Retinal pigment epithelial cell (primary cell): Measurements from ENCODE around the gene MGMT.

Experiments
- DNase-seq: peaks from one replicate; pipeline ENCODE4 v3.0.0-alpha.2; 2010; ENCODE audit warnings: low read depth
- H3K4me3 ChIP-seq: 2 replicates; pipeline ENCODE4 v1.5.1; 2011; ENCODE audit warnings: mild to moderate bottlenecking, low read length, control low read depth, moderate library complexity
- CTCF ChIP-seq: conservative IDR thresholded peaks from 2 replicates; pipeline ENCODE4 v1.5.1; 2011; ENCODE audit warnings: low read depth, low read length, control low read depth, inconsistent platforms

Gene MGMT

GRCh38 chr10:129695671-129696070 is 228.6 kb downstream of the MGMT start:
- no peak for TF ChIP-seq CTCF
- no peak overlapping the region for H3K4me3 ChIP-seq
- no peak for DNase-seq

GRCh38 chr10:129696636-129697035 is 229.6 kb downstream of the MGMT start:
- no peak for TF ChIP-seq CTCF
- no peak for DNase-seq
- H3K4me3 ChIP-seq = no peak overlapping the region

GRCh38 chr10:129697463-129698247 is 230.6 kb downstream of the MGMT start:
- TF ChIP-seq CTCF = no peak
- no peak overlapping the region for H3K4me3 ChIP-seq
- DNase-seq = no peak

- TF ChIP-seq CTCF = no peak
- no peak overlapping the region for H3K4me3 ChIP-seq
- DNase-seq = no peak
Observed at GRCh38 chr10:129699722-129700340, 232.8 kb downstream of the MGMT start.

- no peak for DNase-seq
- no peak for TF ChIP-seq CTCF
- H3K4me3 ChIP-seq = no peak overlapping the region
Observed at GRCh38 chr10:129702605-129703004, 235.6 kb downstream of the MGMT start.

GRCh38 chr10:129703287-129704137 is 236.5 kb downstream of the MGMT start:
- no peak for DNase-seq
- no peak for TF ChIP-seq CTCF
- no peak overlapping the region for H3K4me3 ChIP-seq
